NT2/D1 (cell line): ENCODE data around the gene BUB1B.

Experiments used
- DNase-seq: peaks from one replicate; pipeline ENCODE4 v3.0.0-alpha.2; 2011; ENCODE audit warnings: low read depth, low spot score
- H3K27me3 ChIP-seq: 2 replicates; pipeline ENCODE4 v1.6.0; 2011; ENCODE audit warnings: mild to moderate bottlenecking; ENCODE audit not compliant: insufficient read length, insufficient read depth
- H3K36me3 ChIP-seq: 2 replicates; pipeline ENCODE4 v1.6.1; 2011; ENCODE audit warnings: mild to moderate bottlenecking, low read length, mixed read lengths; ENCODE audit not compliant: insufficient read depth, insufficient read length
- H3K4me1 ChIP-seq: 2 replicates; pipeline ENCODE4 v1.5.1; 2011; ENCODE audit not compliant: insufficient read depth, insufficient read length
- H3K4me3 ChIP-seq: 2 replicates; pipeline ENCODE4 v1.5.1; 2011; ENCODE audit warnings: low read depth; ENCODE audit not compliant: insufficient read length
- H3K9ac ChIP-seq: 2 replicates; pipeline ENCODE4 v1.6.0; 2011; ENCODE audit warnings: low read depth; ENCODE audit not compliant: insufficient read length
- H3K9me3 ChIP-seq: 2 replicates; pipeline ENCODE4 v1.5.1; 2011; ENCODE audit warnings: mild to moderate bottlenecking, low read length; ENCODE audit not compliant: insufficient read depth
- SUZ12 ChIP-seq: IDR thresholded peaks from 2 replicates; pipeline ENCODE4 v1.6.1; 2011; ENCODE audit not compliant: insufficient read length, insufficient read depth; ENCODE audit errors: extremely low read depth
- YY1 ChIP-seq: IDR thresholded peaks from 2 replicates; pipeline ENCODE4 v1.6.1; 2011; ENCODE audit not compliant: insufficient read length, insufficient read depth
- ZNF274 ChIP-seq: IDR thresholded peaks from 2 replicates; pipeline ENCODE4 v1.6.1; 2011; ENCODE audit warnings: mild to moderate bottlenecking, low read depth, low read length

BUB1B gene

GRCh38 chr15:40217166-40217824 lies 56.4 kb downstream of the BUB1B start:
- Histone ChIP-seq H3K4me3 (no peak overlapping the region), H3K9ac (no peak overlapping the region), H3K27me3 (no peaks in the 10 kb centered on the region), H3K4me1 (no peaks in the 10 kb centered on the region), H3K9me3 (no peaks in the 10 kb centered on the region), H3K36me3 (peaks cover 59% of the 10 kb centered on the region)
- peak; percentile 51 for DNase-seq
- TF ChIP-seq SUZ12 (no peak), YY1 (no peak), ZNF274 (no peak)

GRCh38 chr15:40219801-40220200 lies 58.9 kb downstream of the BUB1B start:
- H3K27me3 ChIP-seq, result no peaks in the 10 kb centered on the region
- DNase-seq, result no peak
- H3K9me3 ChIP-seq, result no peaks in the 10 kb centered on the region
- H3K4me1 ChIP-seq, result no peaks in the 10 kb centered on the region
- no peak overlapping the region for H3K4me3 ChIP-seq
- H3K9ac ChIP-seq, result no peak overlapping the region
- peaks cover 49% of the 10 kb centered on the region for H3K36me3 ChIP-seq
- no peak for TF ChIP-seq SUZ12
- TF ChIP-seq ZNF274, result no peak
- TF ChIP-seq YY1, result no peak

- no peak overlapping the region for H3K9ac ChIP-seq
- H3K9me3 ChIP-seq, result no peaks in the 10 kb centered on the region
- TF ChIP-seq ZNF274, result no peak
- no peak for TF ChIP-seq SUZ12
- TF ChIP-seq YY1, result no peak
- H3K4me1 ChIP-seq, result no peaks in the 10 kb centered on the region
- H3K27me3 ChIP-seq, result no peaks in the 10 kb centered on the region
- no peak overlapping the region for H3K4me3 ChIP-seq
- DNase-seq, result no peak
- peaks cover 56% of the 10 kb centered on the region for H3K36me3 ChIP-seq
Observed at GRCh38 chr15:40222131-40222530, 61.3 kb downstream of the BUB1B start.

- Histone ChIP-seq H3K9me3 (no peaks in the 10 kb centered on the region), H3K36me3 (peaks cover 34% of the 10 kb centered on the region), H3K4me3 (no peak overlapping the region), H3K9ac (no peak overlapping the region), H3K4me1 (no peaks in the 10 kb centered on the region), H3K27me3 (no peaks in the 10 kb centered on the region)
- no peak for DNase-seq
- TF ChIP-seq YY1, result no peak
- TF ChIP-seq SUZ12, result no peak
- TF ChIP-seq ZNF274, result no peak
Observed at GRCh38 chr15:40226736-40227135, 65.9 kb downstream of the BUB1B start.

- H3K4me1 ChIP-seq, result no peaks in the 10 kb centered on the region
- H3K27me3 ChIP-seq, result no peaks in the 10 kb centered on the region
- H3K4me3 ChIP-seq, result no peak overlapping the region
- no peak overlapping the region for H3K9ac ChIP-seq
- H3K36me3 ChIP-seq, result peaks cover 22% of the 10 kb centered on the region
- DNase-seq, result no peak
- TF ChIP-seq SUZ12 (no peak), ZNF274 (no peak), YY1 (no peak)
- H3K9me3 ChIP-seq, result no peaks in the 10 kb centered on the region
Observed at GRCh38 chr15:40229316-40229715, 68.4 kb downstream of the BUB1B start.

GRCh38 chr15:40229956-40230355 lies 69.1 kb downstream of the BUB1B start:
- no peak for TF ChIP-seq YY1
- TF ChIP-seq ZNF274, result no peak
- no peak for TF ChIP-seq SUZ12
- Histone ChIP-seq H3K27me3 (no peaks in the 10 kb centered on the region), H3K4me3 (no peak overlapping the region), H3K9me3 (no peaks in the 10 kb centered on the region), H3K36me3 (peaks cover 20% of the 10 kb centered on the region), H3K4me1 (no peaks in the 10 kb centered on the region), H3K9ac (no peak overlapping the region)
- no peak for DNase-seq

GRCh38 chr15:40232625-40233070 lies 71.8 kb downstream of the BUB1B start:
- no peak overlapping the region for H3K9ac ChIP-seq
- peaks cover under 1% of the 10 kb centered on the region for H3K27me3 ChIP-seq
- no peak for DNase-seq
- H3K36me3 ChIP-seq, result peaks cover 8% of the 10 kb centered on the region
- TF ChIP-seq ZNF274 (no peak), YY1 (no peak), SUZ12 (no peak)
- H3K4me3 ChIP-seq, result no peak overlapping the region
- H3K9me3 ChIP-seq, result no peaks in the 10 kb centered on the region
- H3K4me1 ChIP-seq, result no peaks in the 10 kb centered on the region
